Measurements from ENCODE around the gene TIGD1.

DNA sequence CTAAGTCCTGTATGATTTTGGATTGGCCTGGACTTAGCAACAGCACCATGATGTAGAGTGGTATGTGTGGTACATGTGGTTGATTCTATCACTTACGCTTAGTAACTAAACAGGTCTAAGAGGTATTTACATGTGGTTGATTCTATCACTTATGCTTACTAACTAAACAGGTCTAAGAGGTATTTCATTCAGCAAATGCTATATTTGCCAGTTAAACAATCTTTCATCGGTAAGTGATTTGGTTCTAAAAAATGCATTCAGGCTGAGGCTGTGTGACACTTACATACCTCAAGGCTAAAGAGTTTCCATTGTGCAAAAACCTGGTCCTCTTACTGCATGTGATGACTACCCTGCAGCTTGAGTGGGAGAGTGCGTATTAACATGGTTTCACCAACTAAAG, 13.2 kb upstream of the TIGD1 start:
- no peak for TF ChIP-seq POLR2G (IDR thresholded peaks at IDR 0.05; ENCODE audit: low read depth, low read length)
- TF ChIP-seq FOXA1 (IDR thresholded peaks at IDR 0.05), result no peak
- TF ChIP-seq FOXA1 (CRISPR knock-in tag; IDR thresholded peaks at IDR 0.05), result no peak
- TF ChIP-seq, protein P1, sequence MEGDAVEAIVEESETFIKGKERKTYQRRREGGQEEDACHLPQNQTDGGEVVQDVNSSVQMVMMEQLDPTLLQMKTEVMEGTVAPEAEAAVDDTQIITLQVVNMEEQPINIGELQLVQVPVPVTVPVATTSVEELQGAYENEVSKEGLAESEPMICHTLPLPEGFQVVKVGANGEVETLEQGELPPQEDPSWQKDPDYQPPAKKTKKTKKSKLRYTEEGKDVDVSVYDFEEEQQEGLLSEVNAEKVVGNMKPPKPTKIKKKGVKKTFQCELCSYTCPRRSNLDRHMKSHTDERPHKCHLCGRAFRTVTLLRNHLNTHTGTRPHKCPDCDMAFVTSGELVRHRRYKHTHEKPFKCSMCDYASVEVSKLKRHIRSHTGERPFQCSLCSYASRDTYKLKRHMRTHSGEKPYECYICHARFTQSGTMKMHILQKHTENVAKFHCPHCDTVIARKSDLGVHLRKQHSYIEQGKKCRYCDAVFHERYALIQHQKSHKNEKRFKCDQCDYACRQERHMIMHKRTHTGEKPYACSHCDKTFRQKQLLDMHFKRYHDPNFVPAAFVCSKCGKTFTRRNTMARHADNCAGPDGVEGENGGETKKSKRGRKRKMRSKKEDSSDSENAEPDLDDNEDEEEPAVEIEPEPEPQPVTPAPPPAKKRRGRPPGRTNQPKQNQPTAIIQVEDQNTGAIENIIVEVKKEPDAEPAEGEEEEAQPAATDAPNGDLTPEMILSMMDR (CRISPR knock-in tag; IDR thresholded peaks at IDR 0.05), result no peak
- no peak for TF ChIP-seq SALL1 (CRISPR knock-in tag; IDR thresholded peaks at IDR 0.05)
- TF ChIP-seq, protein P2, sequence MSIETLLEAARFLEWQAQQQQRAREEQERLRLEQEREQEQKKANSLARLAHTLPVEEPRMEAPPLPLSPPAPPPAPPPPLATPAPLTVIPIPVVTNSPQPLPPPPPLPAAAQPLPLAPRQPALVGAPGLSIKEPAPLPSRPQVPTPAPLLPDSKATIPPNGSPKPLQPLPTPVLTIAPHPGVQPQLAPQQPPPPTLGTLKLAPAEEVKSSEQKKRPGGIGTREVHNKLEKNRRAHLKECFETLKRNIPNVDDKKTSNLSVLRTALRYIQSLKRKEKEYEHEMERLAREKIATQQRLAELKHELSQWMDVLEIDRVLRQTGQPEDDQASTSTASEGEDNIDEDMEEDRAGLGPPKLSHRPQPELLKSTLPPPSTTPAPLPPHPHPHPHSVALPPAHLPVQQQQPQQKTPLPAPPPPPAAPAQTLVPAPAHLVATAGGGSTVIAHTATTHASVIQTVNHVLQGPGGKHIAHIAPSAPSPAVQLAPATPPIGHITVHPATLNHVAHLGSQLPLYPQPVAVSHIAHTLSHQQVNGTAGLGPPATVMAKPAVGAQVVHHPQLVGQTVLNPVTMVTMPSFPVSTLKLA (IDR thresholded peaks at IDR 0.05), result no peak
- TF ChIP-seq, protein P3, sequence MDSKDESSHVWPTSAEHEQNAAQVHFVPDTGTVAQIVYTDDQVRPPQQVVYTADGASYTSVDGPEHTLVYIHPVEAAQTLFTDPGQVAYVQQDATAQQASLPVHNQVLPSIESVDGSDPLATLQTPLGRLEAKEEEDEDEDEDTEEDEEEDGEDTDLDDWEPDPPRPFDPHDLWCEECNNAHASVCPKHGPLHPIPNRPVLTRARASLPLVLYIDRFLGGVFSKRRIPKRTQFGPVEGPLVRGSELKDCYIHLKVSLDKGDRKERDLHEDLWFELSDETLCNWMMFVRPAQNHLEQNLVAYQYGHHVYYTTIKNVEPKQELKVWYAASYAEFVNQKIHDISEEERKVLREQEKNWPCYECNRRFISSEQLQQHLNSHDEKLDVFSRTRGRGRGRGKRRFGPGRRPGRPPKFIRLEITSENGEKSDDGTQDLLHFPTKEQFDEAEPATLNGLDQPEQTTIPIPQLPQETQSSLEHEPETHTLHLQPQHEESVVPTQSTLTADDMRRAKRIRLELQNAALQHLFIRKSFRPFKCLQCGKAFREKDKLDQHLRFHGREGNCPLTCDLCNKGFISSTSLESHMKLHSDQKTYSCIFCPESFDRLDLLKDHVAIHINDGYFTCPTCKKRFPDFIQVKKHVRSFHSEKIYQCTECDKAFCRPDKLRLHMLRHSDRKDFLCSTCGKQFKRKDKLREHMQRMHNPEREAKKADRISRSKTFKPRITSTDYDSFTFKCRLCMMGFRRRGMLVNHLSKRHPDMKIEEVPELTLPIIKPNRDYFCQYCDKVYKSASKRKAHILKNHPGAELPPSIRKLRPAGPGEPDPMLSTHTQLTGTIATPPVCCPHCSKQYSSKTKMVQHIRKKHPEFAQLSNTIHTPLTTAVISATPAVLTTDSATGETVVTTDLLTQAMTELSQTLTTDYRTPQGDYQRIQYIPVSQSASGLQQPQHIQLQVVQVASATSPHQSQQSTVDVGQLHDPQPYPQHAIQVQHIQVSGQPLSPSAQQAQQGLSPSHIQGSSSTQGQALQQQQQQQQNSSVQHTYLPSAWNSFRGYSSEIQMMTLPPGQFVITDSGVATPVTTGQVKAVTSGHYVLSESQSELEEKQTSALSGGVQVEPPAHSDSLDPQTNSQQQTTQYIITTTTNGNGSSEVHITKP (CRISPR knock-in tag; IDR thresholded peaks at IDR 0.05; ENCODE audit: low read depth), result no peak
- TF ChIP-seq GABPA (IDR thresholded peaks at IDR 0.05; ENCODE audit: low read depth, low read length), result no peak
- TF ChIP-seq GABPA (CRISPR knock-in tag; IDR thresholded peaks at IDR 0.05; ENCODE audit: low read depth), result no peak
- TF ChIP-seq, protein P4, sequence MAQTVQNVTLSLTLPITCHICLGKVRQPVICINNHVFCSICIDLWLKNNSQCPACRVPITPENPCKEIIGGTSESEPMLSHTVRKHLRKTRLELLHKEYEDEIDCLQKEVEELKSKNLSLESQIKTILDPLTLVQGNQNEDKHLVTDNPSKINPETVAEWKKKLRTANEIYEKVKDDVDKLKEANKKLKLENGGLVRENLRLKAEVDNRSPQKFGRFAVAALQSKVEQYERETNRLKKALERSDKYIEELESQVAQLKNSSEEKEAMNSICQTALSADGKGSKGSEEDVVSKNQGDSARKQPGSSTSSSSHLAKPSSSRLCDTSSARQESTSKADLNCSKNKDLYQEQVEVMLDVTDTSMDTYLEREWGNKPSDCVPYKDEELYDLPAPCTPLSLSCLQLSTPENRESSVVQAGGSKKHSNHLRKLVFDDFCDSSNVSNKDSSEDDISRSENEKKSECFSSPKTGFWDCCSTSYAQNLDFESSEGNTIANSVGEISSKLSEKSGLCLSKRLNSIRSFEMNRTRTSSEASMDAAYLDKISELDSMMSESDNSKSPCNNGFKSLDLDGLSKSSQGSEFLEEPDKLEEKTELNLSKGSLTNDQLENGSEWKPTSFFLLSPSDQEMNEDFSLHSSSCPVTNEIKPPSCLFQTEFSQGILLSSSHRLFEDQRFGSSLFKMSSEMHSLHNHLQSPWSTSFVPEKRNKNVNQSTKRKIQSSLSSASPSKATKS (CRISPR knock-in tag; IDR thresholded peaks at IDR 0.05), result no peak
- no peak for TF ChIP-seq POLR2AphosphoS2 (IDR thresholded peaks at IDR 0.05; ENCODE audit: low read depth, low read length)
- no peak for TF ChIP-seq FOSL2 (CRISPR knock-in tag; IDR thresholded peaks at IDR 0.05)
- no peak for TF ChIP-seq PHF8 (CRISPR knock-in tag; IDR thresholded peaks at IDR 0.05)
- no peak for TF ChIP-seq MYNN (CRISPR knock-in tag; IDR thresholded peaks at IDR 0.05; ENCODE audit: low read depth)
